Neural crest cell (in vitro differentiated cells): Measurements from ENCODE around the gene PADI3. TPM values are rescaled to one million over a fixed set of nuclear protein-coding genes. Genes with fewer than 3 reads are reported as not detected.

Experiments
- DNase-seq: peaks from one replicate; pipeline ENCODE4 v3.0.0; 2021; ENCODE audit warnings: low read depth, mixed read lengths, low spot score
- H3K27ac Mint-ChIP-seq: one replicate; pipeline ENCODE4 v1.8.0; 2021; ENCODE audit warnings: mild to moderate bottlenecking, mixed read lengths; ENCODE audit not compliant: unreplicated experiment
- H3K27me3 Mint-ChIP-seq: 2 replicates; pipeline ENCODE4 v1.8.0; 2021; ENCODE audit warnings: low read depth, mild to moderate bottlenecking, mixed read lengths
- H3K36me3 Mint-ChIP-seq: 2 replicates; pipeline ENCODE4 v1.8.0; 2021; ENCODE audit warnings: low read depth, mild to moderate bottlenecking, mixed read lengths
- H3K4me1 Mint-ChIP-seq: 2 replicates; pipeline ENCODE4 v1.8.0; 2021; ENCODE audit warnings: mixed read lengths
- H3K4me3 Mint-ChIP-seq: one replicate; pipeline ENCODE4 v1.8.0; 2021; ENCODE audit warnings: mild to moderate bottlenecking, mixed read lengths
- H3K9me3 Mint-ChIP-seq: 2 replicates; pipeline ENCODE4 v1.8.0; 2021; ENCODE audit warnings: mixed read lengths
- total RNA-seq: library from RNA; stranded (reverse); gene quantifications from 2 replicates; pipeline ENCODE4 v1.2.1, GENCODE V29; 2021
- TF ChIP-seq, protein P1 (sequence below): fragments of 200-600 bp; sonication (generic); conservative IDR thresholded peaks from 2 replicates; pipeline ENCODE4 v1.5.0; 2021; ENCODE audit warnings: antibody characterized with exemption, mild to moderate bottlenecking

Gene PADI3
- total RNA-seq, 1 donor from 2014 or later, result not detected

DNA sequence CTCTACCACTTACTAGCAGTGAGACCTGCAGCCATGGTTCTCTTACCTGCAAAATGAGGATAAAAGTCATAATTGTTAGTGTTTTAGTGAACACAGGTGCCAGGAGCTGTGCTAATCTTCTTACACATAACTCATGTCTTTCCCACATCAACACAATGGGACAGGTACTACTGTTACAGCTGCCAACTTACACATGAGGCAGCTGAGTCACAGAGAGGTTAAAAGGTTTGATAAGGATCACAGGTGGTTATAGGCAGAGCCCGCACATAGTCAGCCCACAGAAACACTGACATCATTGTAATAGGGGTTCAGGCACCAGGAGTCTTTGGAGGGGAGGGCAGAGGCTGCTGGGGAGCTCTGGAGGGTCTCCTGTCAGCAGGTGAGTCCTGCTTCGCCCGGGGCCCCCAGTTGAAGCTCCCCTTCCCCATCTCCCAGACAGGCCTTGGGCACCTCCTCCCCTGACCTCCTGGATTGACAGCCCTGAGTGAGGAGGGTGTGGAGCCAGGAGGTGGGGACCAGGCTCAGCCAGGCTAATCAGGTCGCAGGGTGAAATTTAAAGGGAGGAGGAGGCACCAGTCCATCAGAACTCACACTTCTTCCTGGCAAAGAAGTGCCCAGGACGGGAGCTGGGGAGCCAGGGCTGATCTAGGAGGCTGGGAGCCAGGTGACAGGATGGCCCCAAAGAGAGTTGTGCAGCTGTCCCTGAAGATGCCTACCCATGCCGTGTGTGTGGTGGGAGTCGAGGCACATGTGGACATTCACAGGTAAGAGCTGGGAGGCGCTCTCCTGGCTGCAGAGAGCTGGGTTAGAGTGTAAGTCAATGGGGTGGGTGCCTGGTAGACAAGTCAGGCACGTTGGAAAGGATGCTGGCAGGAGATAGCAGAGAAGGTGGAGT is 44.1 kb upstream of the PADI3 start, which contains the start of gene PADI1:
Gene PADI1, plus strand, starts transcription at position 583 of the 895 bp plus-strand sequence. Its CDS starts 90 bp downstream, at position 673.
- Mint-ChIP-seq H3K4me1 (peaks cover 14% of the 10 kb centered on the region), H3K36me3 (no peaks in the 10 kb centered on the region), H3K4me3 (no peak within 1 kb of the TSS), H3K27me3 (peaks cover 25% of the 10 kb centered on the region), H3K27ac (no peak within 1 kb of the TSS), H3K9me3 (no peaks in the 10 kb centered on the region)
- no peak for DNase-seq
- TF ChIP-seq, protein P1, sequence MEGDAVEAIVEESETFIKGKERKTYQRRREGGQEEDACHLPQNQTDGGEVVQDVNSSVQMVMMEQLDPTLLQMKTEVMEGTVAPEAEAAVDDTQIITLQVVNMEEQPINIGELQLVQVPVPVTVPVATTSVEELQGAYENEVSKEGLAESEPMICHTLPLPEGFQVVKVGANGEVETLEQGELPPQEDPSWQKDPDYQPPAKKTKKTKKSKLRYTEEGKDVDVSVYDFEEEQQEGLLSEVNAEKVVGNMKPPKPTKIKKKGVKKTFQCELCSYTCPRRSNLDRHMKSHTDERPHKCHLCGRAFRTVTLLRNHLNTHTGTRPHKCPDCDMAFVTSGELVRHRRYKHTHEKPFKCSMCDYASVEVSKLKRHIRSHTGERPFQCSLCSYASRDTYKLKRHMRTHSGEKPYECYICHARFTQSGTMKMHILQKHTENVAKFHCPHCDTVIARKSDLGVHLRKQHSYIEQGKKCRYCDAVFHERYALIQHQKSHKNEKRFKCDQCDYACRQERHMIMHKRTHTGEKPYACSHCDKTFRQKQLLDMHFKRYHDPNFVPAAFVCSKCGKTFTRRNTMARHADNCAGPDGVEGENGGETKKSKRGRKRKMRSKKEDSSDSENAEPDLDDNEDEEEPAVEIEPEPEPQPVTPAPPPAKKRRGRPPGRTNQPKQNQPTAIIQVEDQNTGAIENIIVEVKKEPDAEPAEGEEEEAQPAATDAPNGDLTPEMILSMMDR, result no peak

DNA sequence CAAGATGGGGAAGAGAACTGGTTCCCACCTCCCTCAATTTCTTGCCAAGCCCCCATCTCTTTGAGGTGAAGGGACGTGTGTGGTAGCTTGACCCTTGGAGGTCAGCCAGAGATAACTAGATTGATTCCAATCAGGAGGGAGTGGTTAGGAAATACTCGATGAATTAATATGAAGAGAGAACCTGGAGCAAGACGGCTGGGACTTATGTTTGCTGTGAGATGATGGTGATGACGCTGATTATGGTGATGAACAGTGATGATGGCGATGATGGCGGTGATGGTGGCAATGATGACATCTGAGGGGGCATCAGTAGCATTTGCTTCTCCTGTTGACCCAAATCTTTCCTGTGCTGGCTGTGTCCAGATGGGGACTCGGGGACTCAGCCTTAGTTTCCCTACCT is 43.2 kb upstream of the PADI3 start:
- TF ChIP-seq, protein P1, result no peak
- Mint-ChIP-seq H3K27ac (no peak overlapping the region), H3K4me3 (no peak overlapping the region), H3K4me1 (peaks cover 14% of the 10 kb centered on the region), H3K36me3 (no peaks in the 10 kb centered on the region), H3K27me3 (peaks cover 25% of the 10 kb centered on the region), H3K9me3 (no peaks in the 10 kb centered on the region)
- DNase-seq, result no peak

DNA sequence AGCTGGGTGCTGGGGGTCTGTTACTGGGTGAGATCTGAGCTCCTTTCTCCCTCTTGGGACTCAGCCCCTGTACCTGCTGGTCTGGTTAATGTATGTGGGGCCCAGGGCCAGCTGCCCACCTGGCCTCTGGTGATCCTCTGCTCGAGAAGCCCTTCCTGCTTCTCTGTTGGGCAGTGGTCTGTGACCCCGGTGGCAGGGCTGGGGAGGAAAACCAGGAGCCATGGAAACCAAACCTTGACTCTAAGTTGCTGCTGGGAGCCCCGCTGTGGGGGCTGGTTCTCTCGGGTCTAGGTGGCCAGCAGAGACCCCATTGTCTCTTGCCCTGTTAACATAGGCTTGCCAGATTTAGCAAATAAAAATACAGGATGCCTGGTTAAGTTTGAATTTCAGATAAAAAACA is 42.7 kb upstream of the PADI3 start:
- Mint-ChIP-seq H3K27me3 (peaks cover 21% of the 10 kb centered on the region), H3K27ac (no peak overlapping the region), H3K4me1 (peaks cover 14% of the 10 kb centered on the region), H3K4me3 (no peak overlapping the region), H3K36me3 (no peaks in the 10 kb centered on the region), H3K9me3 (no peaks in the 10 kb centered on the region)
- TF ChIP-seq, protein P1, result no peak
- no peak for DNase-seq

DNA sequence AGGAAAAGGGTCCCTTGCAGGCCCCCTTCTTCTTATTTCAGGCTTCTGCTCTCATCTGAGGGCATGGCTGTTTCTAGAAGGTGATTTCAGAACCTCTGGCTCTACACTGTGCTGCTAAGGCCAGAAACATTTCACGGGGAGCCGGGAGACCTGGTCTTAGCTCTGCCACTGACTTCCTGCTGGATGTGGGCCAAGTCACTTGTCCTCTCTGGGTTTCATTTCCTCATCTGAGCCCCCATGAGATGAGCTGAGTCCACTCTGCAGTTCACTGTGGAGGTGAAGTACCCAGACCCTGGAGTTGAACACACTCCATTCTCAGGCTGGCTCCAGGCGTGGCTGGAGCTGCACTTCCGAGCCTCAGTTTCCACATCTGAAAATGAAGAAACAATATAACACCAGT is 41.9 kb upstream of the PADI3 start:
- H3K4me1 Mint-ChIP-seq, result peaks cover 10% of the 10 kb centered on the region
- no peak overlapping the region for H3K4me3 Mint-ChIP-seq
- no peaks in the 10 kb centered on the region for H3K36me3 Mint-ChIP-seq
- peak overlapping the region; percentile 43 for H3K27ac Mint-ChIP-seq
- TF ChIP-seq, protein P1, result no peak
- H3K27me3 Mint-ChIP-seq, result peaks cover 19% of the 10 kb centered on the region
- DNase-seq, result no peak
- H3K9me3 Mint-ChIP-seq, result no peaks in the 10 kb centered on the region

DNA sequence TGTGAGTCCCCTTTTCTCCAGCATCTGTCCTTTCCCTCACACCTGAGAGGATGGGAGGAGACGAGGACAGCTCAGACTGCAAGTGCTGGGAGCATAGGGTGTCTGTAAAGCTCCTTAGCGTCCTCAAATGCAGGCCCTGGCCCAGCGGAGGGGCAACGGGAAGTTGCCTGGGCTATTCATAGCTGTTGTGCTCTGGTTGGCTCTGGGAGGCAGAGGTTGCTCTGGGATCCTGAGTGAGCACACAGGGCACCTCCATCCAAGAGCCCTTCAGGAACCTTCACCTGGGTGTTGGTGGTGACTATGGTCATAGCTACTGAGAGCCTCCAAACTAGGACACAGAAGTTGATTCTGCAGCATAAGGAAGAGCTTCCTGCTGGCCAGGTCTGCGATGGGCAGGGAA is 41.4 kb upstream of the PADI3 start:
- H3K4me1 Mint-ChIP-seq, result peaks cover 12% of the 10 kb centered on the region
- TF ChIP-seq, protein P1, result no peak
- DNase-seq, result no peak
- no peak overlapping the region for H3K4me3 Mint-ChIP-seq
- no peaks in the 10 kb centered on the region for H3K9me3 Mint-ChIP-seq
- H3K27ac Mint-ChIP-seq, result no peak overlapping the region
- no peaks in the 10 kb centered on the region for H3K36me3 Mint-ChIP-seq
- H3K27me3 Mint-ChIP-seq, result peaks cover 19% of the 10 kb centered on the region
